IPS-15b (cell line): ENCODE results near the gene MYLK4.

Experiments used
- H3K27me3 ChIP-seq: one replicate; pipeline ENCODE4 v1.6.1; 2013; ENCODE audit warnings: low read length; ENCODE audit not compliant: control insufficient read depth, insufficient read depth
- H3K36me3 ChIP-seq: one replicate; pipeline ENCODE4 v1.6.1; 2013; ENCODE audit warnings: low read length; ENCODE audit not compliant: control insufficient read depth, insufficient read depth
- H3K4me1 ChIP-seq: one replicate; pipeline ENCODE4 v1.6.1; 2013; ENCODE audit warnings: mild to moderate bottlenecking, low read length; ENCODE audit not compliant: control insufficient read depth, insufficient read depth
- H3K4me3 ChIP-seq: one replicate; pipeline ENCODE4 v1.5.1; 2013; ENCODE audit warnings: low read depth, low read length
- H3K9ac ChIP-seq: one replicate; pipeline ENCODE4 v1.6.1; 2013; ENCODE audit warnings: low read depth, mild to moderate bottlenecking, low read length
- H3K9me3 ChIP-seq: one replicate; pipeline ENCODE4 v1.6.1; 2013; ENCODE audit warnings: mild to moderate bottlenecking, low read length; ENCODE audit not compliant: control insufficient read depth, insufficient read depth

MYLK4 gene

GRCh38 chr6:2739335-2739734 is 11.4 kb downstream of the MYLK4 start:
- Histone ChIP-seq H3K4me1 (peaks cover 8% of the 10 kb centered on the region), H3K9me3 (no peaks in the 10 kb centered on the region), H3K36me3 (no peaks in the 10 kb centered on the region), H3K4me3 (no peak overlapping the region), H3K27me3 (no peaks in the 10 kb centered on the region), H3K9ac (no peak overlapping the region)

GRCh38 chr6:2738373-2738979 is 12.2 kb downstream of the MYLK4 start:
- no peaks in the 10 kb centered on the region for H3K36me3 ChIP-seq
- peaks cover 11% of the 10 kb centered on the region for H3K4me1 ChIP-seq
- H3K9me3 ChIP-seq: no peaks in the 10 kb centered on the region
- no peak overlapping the region for H3K9ac ChIP-seq
- H3K27me3 ChIP-seq: no peaks in the 10 kb centered on the region
- no peak overlapping the region for H3K4me3 ChIP-seq

- H3K4me3 ChIP-seq: no peak overlapping the region
- H3K4me1 ChIP-seq: peaks cover 11% of the 10 kb centered on the region
- no peaks in the 10 kb centered on the region for H3K9me3 ChIP-seq
- no peaks in the 10 kb centered on the region for H3K27me3 ChIP-seq
- no peak overlapping the region for H3K9ac ChIP-seq
- H3K36me3 ChIP-seq: no peaks in the 10 kb centered on the region
Observed at GRCh38 chr6:2737885-2738284, 12.8 kb downstream of the MYLK4 start.

GRCh38 chr6:2734488-2735166 is 16.1 kb downstream of the MYLK4 start:
- Histone ChIP-seq H3K9me3 (no peaks in the 10 kb centered on the region), H3K36me3 (no peaks in the 10 kb centered on the region), H3K4me1 (peaks cover 22% of the 10 kb centered on the region), H3K27me3 (no peaks in the 10 kb centered on the region), H3K4me3 (no peak overlapping the region), H3K9ac (no peak overlapping the region)

- H3K9ac ChIP-seq: no peak overlapping the region
- no peaks in the 10 kb centered on the region for H3K9me3 ChIP-seq
- H3K27me3 ChIP-seq: no peaks in the 10 kb centered on the region
- H3K36me3 ChIP-seq: no peaks in the 10 kb centered on the region
- no peak overlapping the region for H3K4me3 ChIP-seq
- peaks cover 22% of the 10 kb centered on the region for H3K4me1 ChIP-seq
Observed at GRCh38 chr6:2733736-2734480, 16.8 kb downstream of the MYLK4 start.

GRCh38 chr6:2733324-2733723 is 17.4 kb downstream of the MYLK4 start:
- Histone ChIP-seq H3K27me3 (no peaks in the 10 kb centered on the region), H3K9me3 (no peaks in the 10 kb centered on the region), H3K4me3 (no peak overlapping the region), H3K4me1 (peaks cover 22% of the 10 kb centered on the region), H3K9ac (no peak overlapping the region), H3K36me3 (no peaks in the 10 kb centered on the region)

GRCh38 chr6:2732503-2733089 is 18.1 kb downstream of the MYLK4 start:
- Histone ChIP-seq H3K27me3 (no peaks in the 10 kb centered on the region), H3K36me3 (no peaks in the 10 kb centered on the region), H3K9ac (no peak overlapping the region), H3K9me3 (no peaks in the 10 kb centered on the region), H3K4me3 (no peak overlapping the region), H3K4me1 (peaks cover 22% of the 10 kb centered on the region)

GRCh38 chr6:2731281-2731909 is 19.3 kb downstream of the MYLK4 start:
- H3K4me1 ChIP-seq: peaks cover 22% of the 10 kb centered on the region
- H3K9me3 ChIP-seq: no peaks in the 10 kb centered on the region
- H3K36me3 ChIP-seq: no peaks in the 10 kb centered on the region
- no peak overlapping the region for H3K9ac ChIP-seq
- no peaks in the 10 kb centered on the region for H3K27me3 ChIP-seq
- H3K4me3 ChIP-seq: no peak overlapping the region

GRCh38 chr6:2730353-2731107 is 20.2 kb downstream of the MYLK4 start:
- Histone ChIP-seq H3K4me1 (peaks cover 26% of the 10 kb centered on the region), H3K36me3 (no peaks in the 10 kb centered on the region), H3K9ac (no peak overlapping the region), H3K9me3 (no peaks in the 10 kb centered on the region), H3K27me3 (no peaks in the 10 kb centered on the region), H3K4me3 (no peak overlapping the region)

GRCh38 chr6:2729921-2730320 is 20.8 kb downstream of the MYLK4 start:
- Histone ChIP-seq H3K4me3 (no peak overlapping the region), H3K9me3 (no peaks in the 10 kb centered on the region), H3K4me1 (peaks cover 20% of the 10 kb centered on the region), H3K36me3 (no peaks in the 10 kb centered on the region), H3K9ac (peak overlapping the region; percentile 8), H3K27me3 (no peaks in the 10 kb centered on the region)

- Histone ChIP-seq H3K4me1 (peaks cover 9% of the 10 kb centered on the region), H3K36me3 (no peaks in the 10 kb centered on the region), H3K9me3 (no peaks in the 10 kb centered on the region), H3K27me3 (no peaks in the 10 kb centered on the region), H3K4me3 (no peak overlapping the region), H3K9ac (no peak overlapping the region)
Observed at GRCh38 chr6:2725999-2726567, 24.6 kb downstream of the MYLK4 start.
